ENCODE measurements around the gene TST.

GRCh38 chr22:37051391-37052385, 32.4 kb upstream of the TST start, which contains the start of gene KCTD17:
- TF ChIP-seq POLR2A (IDR thresholded peaks at IDR 0.05) (peak in 1 of 2 donors; percentile 23), CTCF (IDR thresholded peaks at IDR 0.05 in 4 of 5, conservative IDR thresholded peaks at IDR 0.05 in 1 of 5) (no peak)

Measured in gastrocnemius medialis (tissue), 4 donors.